ENCODE data around the gene HAGHL.

- TF ChIP-seq POLR2A (IDR thresholded peaks at IDR 0.05) (no peak), CTCF (IDR thresholded peaks at IDR 0.05) (no peak)
Observed at GRCh38 chr16:700684-701584, 26.0 kb upstream of the HAGHL start.
